Measurements from ENCODE around the gene WDR87. TPM values are rescaled to one million over a fixed set of nuclear protein-coding genes. Genes with fewer than 3 reads are reported as not detected.

WDR87 gene
- total and polyA plus RNA-seq, 8 donors: 0.02 to 0.04 TPM; not detected in 6

DNA sequence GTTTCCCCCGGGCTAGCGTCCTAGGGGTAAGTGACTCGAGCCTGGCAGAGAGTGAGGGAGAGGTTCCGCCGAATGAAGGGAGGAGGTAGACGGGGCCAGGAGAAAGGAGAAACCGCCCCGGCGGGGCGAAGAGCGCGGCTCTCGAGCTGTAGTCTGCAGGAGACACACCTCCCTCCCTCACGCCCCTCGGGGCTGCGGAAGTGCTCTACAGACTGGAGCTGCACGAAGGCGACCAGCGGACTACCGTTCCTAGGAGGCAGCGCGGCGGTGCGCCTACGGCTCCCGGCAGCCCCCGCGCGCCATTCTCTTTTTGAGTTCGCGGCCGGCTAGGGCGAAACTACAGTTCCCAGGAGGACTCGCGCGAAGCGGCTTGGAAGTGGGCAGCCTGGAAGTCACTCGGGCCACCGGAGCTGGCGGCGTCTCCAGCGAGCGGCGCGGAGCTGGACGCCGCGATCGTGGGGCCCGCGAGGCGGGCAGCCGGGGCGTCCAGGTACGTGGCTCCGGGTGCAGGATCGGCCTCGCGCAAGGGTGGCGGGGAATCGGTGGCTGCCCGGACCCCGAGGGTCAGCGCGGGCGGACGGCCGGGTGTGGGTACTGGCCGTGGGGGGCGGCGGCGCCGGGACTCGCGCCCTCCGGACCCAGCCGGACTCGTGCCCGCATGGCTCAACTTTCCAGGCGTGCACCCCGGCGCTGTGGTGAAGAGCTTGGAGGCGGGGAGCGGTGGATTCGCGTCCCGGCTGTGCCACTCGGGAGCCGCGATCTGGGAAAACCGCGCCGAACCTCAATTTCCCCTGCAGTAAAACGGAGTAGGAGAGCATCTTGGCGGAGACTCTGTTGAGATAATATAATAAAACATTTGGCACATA, 708 bp upstream of the WDR87 start, which contains the start of gene SIPA1L3:
Gene SIPA1L3 (plus strand): TSS at position 340 of the 866 bp plus-strand sequence. CDS start 174,358 bp downstream, outside the sequence.
- Histone ChIP-seq H3K4me3 (peak within 1 kb of the TSS; percentile 88 to 99 (median 98)), H3K36me3 (no peaks in the 10 kb centered on the region), H3K9me3 (no peaks in the 10 kb centered on the region), H3K27me3 (no peaks in the 10 kb centered on the region), H3K27ac (peak within 1 kb of the TSS in 3 of 4 donors; percentile 62 to 75 (median 66)), H3K4me1 (peaks cover 0 to 3% (median 0%) of the 10 kb centered on the region in 3 donors)
- intact Hi-C loops (cut with DNase I): loop anchor here in 2 of 3 donors (5.0 to 10.0 kb wide), 2 partner anchors 188 to 190 kb away; no protein-coding TSS in a partner anchor
- TF ChIP-seq, protein P1, sequence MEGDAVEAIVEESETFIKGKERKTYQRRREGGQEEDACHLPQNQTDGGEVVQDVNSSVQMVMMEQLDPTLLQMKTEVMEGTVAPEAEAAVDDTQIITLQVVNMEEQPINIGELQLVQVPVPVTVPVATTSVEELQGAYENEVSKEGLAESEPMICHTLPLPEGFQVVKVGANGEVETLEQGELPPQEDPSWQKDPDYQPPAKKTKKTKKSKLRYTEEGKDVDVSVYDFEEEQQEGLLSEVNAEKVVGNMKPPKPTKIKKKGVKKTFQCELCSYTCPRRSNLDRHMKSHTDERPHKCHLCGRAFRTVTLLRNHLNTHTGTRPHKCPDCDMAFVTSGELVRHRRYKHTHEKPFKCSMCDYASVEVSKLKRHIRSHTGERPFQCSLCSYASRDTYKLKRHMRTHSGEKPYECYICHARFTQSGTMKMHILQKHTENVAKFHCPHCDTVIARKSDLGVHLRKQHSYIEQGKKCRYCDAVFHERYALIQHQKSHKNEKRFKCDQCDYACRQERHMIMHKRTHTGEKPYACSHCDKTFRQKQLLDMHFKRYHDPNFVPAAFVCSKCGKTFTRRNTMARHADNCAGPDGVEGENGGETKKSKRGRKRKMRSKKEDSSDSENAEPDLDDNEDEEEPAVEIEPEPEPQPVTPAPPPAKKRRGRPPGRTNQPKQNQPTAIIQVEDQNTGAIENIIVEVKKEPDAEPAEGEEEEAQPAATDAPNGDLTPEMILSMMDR (IDR thresholded peaks at IDR 0.05): no peak
- peak; percentile 92 to 98 (median 95) for DNase-seq
- peak; percentile 93 to 96 (median 94) for ATAC-seq
- no peak for FAIRE-seq
- WGBS, 2 donors: 0% methylated on average over 82 to 95 of the region's 95 CpGs

DNA sequence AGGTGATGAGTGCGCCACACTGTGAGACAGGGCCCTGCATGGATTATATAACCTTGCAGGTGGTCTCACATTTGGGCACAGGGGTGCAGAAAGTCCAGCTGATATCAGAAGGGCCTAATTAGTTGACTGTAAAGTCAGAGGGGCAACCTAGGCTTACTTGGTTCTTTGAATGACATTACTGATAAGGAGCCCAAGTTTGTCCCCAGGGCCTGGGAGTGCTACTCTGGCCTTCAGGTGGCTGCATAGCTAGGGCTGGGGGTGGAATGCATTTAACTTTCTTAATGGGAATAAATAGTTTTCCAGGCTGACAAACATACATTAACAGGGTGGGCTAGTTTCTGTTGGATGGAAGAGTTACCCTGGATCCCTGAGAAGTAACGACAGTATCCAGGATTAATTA, 3.3 kb downstream of the WDR87 start:
- no peaks in the 10 kb centered on the region for H3K27me3 ChIP-seq
- ATAC-seq (peak in 1 of 4 donors; percentile 26), FAIRE-seq (no peak), DNase-seq (no peak)
- H3K4me1 ChIP-seq: peaks cover 0 to 3% (median 0%) of the 10 kb centered on the region in 3 donors
- intact Hi-C loops (cut with DNase I): loop anchor here in 1 of 3 donors (10.0 kb wide), 1 partner anchor 192 kb away; no protein-coding TSS in a partner anchor
- WGBS, 2 donors: 58 to 61% methylated on average over 2 of the region's 2 CpGs
- no peaks in the 10 kb centered on the region for H3K36me3 ChIP-seq
- H3K4me3 ChIP-seq: no peak overlapping the region
- peak overlapping the region in 1 of 4 donors; percentile 46 for H3K27ac ChIP-seq
- H3K9me3 ChIP-seq: no peaks in the 10 kb centered on the region
- TF ChIP-seq, protein P1 (IDR thresholded peaks at IDR 0.05): no peak

DNA sequence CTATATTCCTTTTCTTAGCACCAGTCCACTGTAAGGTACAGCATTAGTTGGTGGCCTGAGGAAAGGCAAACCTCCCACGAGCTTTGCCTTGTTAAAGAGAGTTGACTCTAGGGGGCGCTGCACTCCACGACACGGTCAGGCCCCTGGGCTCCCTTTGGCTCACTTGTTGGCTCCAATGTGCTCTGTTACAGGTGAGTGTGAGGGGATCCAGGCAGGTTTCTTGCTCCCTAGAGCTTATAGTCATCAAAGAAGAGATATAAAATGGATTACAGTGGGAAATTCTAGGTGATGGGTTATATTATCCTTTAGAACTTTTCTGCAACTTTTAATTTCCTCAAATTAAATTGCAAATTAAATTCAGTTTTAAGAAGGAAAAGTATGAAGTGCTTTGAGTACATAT, 3.7 kb downstream of the WDR87 start:
- Histone ChIP-seq H3K4me1 (peaks cover 0 to 3% (median 0%) of the 10 kb centered on the region in 3 donors), H3K4me3 (no peak overlapping the region), H3K36me3 (no peaks in the 10 kb centered on the region), H3K27ac (peak overlapping the region in 1 of 4 donors; percentile 46), H3K27me3 (no peaks in the 10 kb centered on the region), H3K9me3 (no peaks in the 10 kb centered on the region)
- 1% methylated on average over 4 of the region's 4 CpGs for WGBS, 2 donors
- intact Hi-C loops (cut with DNase I): loop anchor here in 1 of 3 donors (10.0 kb wide), 1 partner anchor 192 kb away; no protein-coding TSS in a partner anchor
- DNase-seq (peak; percentile 75 to 88 (median 86)), ATAC-seq (peak; percentile 28 to 68 (median 60)), FAIRE-seq (no peak)
- TF ChIP-seq, protein P1 (IDR thresholded peaks at IDR 0.05): peak; percentile 71 to 86 (median 78)

DNA sequence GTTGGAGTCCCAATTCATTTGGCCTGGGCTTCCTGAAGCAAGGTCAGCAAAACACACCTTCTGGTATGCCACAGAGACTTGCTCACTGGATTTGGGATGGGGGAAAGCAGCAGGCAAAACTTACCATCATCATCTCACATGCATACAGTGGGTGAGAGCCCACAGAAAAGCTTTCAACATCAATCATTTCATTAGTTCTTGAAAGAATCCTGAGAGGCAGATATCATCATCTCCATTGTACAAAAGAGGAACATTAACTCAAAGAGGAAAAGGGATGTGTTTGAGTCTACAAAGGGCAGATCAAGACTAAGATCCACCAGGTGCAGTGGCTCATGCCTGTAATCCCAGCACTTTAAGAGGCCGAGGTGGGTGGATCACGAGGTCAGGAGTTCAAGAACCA, 6.4 kb downstream of the WDR87 start:
- no peaks in the 10 kb centered on the region for H3K36me3 ChIP-seq
- DNase-seq: no peak
- no peak overlapping the region for H3K27ac ChIP-seq
- no peaks in the 10 kb centered on the region for H3K9me3 ChIP-seq
- intact Hi-C loops (cut with DNase I): loop anchor here in 2 of 3 donors (10.0 kb wide), 2 partner anchors 195 to 425 kb away; no protein-coding TSS in a partner anchor
- H3K27me3 ChIP-seq: no peaks in the 10 kb centered on the region
- ATAC-seq: no peak
- H3K4me3 ChIP-seq: no peak overlapping the region
- TF ChIP-seq, protein P1 (IDR thresholded peaks at IDR 0.05): no peak
- no peaks in the 10 kb centered on the region for H3K4me1 ChIP-seq
- FAIRE-seq: no peak
- 59 to 79% methylated on average over 2 of the region's 2 CpGs for WGBS, 2 donors
